Tibial nerve (tissue), 4 donors: Measurements from ENCODE around the gene TTYH1.

ENCODE experiments used
- CTCF ChIP-seq, 5 experiments: fragments of 200-600 bp in 3 of 5; fragments of 450-650 bp in 2 of 5; sonication (generic) in 3 of 5; IDR thresholded peaks; one replicate each; pipeline ENCODE4 v1.5.1; 2016 to 2019; ENCODE audit warnings: antibody characterized with exemption in 5 of 5, mild to moderate bottlenecking in 3 of 5, moderate library complexity in 2 of 5
- EP300 ChIP-seq, 2 donors: sonication (generic); formaldehyde crosslinking; IDR thresholded peaks; one replicate each; pipeline ENCODE4 v1.6.1; 2017; ENCODE audit warnings: antibody characterized with exemption in 2 of 2, mild to moderate bottlenecking in 1 of 2

DNA sequence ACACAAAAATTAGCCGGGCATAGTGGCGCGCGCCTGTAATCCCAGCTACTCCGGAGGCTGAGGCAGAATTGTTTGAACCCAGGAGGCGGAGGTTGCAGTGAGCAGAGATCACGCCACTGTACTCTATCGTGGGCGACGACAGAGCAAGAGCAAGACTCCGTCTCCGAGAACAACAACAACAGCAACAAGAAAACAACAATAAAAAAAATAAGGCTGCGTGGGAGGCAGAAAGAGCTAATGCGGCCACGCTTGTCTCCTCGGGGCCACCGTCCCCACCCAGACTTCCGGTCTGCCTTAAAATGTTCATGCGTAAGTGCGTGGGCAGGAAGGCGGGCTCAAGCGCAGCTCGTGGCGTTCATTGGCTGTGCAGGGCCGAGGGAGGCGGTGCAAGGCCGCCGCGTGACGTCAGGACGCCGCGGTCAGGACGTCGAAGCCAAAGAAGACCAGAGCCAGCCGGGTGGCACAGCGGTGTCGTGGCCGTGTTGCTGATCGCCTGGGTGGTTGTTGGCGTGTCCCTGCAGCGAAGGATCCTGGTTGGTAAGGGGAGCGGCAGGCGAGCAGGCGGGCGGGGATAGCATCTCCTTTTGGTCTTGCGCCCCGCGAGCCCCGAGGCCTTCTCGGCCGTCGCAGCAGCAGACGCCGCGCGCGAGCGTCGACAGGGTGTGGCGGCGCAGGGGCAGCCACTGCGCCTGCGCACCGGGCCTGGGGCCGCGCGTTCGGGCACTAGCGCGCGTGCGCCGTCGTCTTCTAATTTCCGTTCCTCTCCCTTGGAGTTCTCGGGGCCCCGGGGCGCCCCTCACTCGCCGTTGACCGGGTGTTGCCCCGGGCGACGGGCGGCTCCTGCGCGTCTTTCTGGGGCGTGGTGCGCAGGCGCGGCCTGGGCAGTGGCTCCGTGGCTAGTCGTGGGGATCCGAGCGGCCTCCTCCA lies 33.8 kb downstream of the TTYH1 start, which contains the start of gene LENG8:
- TF ChIP-seq CTCF (IDR thresholded peaks at IDR 0.05) (peak in 2 of 5 experiments; percentile 47 to 48), EP300 (IDR thresholded peaks at IDR 0.05) (peak; percentile 86 to 99)
